Measurements from ENCODE around the gene ZPR1.

The ZPR1 gene

DNA sequence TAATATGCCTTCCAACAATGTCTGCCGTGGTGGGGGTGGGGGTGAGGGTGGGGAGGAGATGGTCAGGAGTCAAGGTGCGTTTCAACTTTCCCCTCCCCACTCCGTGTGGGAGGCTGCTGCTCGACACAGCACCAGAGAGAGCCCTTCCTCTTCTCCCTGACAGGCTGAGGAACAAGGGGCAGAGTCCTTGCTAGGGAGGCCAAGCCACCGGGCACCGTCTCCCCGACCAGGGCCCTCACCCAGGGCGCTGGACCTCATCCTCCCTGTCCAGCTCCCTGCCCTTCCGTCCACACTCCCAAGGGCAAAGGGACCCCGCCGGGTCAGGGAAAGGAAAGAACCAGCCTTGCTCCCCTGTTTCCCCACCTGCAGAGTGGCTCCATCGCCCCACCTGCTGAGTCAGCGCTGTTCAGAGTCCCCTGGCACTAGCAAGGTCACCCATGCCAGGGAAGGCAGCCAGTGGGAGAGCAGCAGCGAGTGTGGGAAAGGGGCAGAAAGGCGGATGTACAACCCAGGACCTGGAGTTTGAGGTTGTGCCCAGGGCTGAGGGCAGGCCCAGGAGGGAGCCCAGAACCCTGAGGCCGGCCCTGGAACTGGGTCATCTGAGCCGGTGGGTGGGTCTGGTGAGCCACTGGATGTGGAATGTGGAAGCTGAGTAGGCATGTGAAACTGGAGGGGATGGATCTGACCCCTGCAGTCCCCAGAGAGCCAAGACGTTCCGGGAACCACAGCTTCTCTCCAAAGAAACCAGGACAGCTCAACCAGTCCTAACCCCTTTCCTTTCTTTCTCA lies 62.2 kb downstream of the ZPR1 start:
- TF ChIP-seq CEBPB (IDR thresholded peaks at IDR 0.05) (no peak), YY1 (IDR thresholded peaks at IDR 0.05; ENCODE audit: low read depth) (no peak), FOXM1 (IDR thresholded peaks at IDR 0.05; ENCODE audit: borderline replicate concordance, low read depth) (no peak), RAD21 (IDR thresholded peaks at IDR 0.05; ENCODE audit: low read depth) (no peak), EP300 (IDR thresholded peaks at IDR 0.05; ENCODE audit: borderline replicate concordance) (no peak), REST (IDR thresholded peaks at IDR 0.05; ENCODE audit: low read depth) (no peak), TEAD4 (IDR thresholded peaks at IDR 0.05) (no peak), EGR1 (IDR thresholded peaks at IDR 0.05) (no peak), TCF12 (IDR thresholded peaks at IDR 0.05; ENCODE audit: low read depth) (no peak), NFIC (IDR thresholded peaks at IDR 0.05) (no peak), USF1 (IDR thresholded peaks at IDR 0.05) (no peak), MAX (IDR thresholded peaks at IDR 0.05) (no peak), CREB1 (IDR thresholded peaks at IDR 0.05; ENCODE audit: low read depth) (no peak), TAF1 (IDR thresholded peaks at IDR 0.05; ENCODE audit: low read depth) (no peak)

- no peak for TF ChIP-seq ZBTB7A (IDR thresholded peaks at IDR 0.05; ENCODE audit: low read depth)
- no peak for TF ChIP-seq RAD21 (IDR thresholded peaks at IDR 0.05; ENCODE audit: low read depth)
- no peak for TF ChIP-seq REST (IDR thresholded peaks at IDR 0.05; ENCODE audit: low read depth)
- no peak for TF ChIP-seq NFIC (IDR thresholded peaks at IDR 0.05)
- no peak for TF ChIP-seq YY1 (IDR thresholded peaks at IDR 0.05; ENCODE audit: low read depth)
- no peak for TF ChIP-seq EP300 (IDR thresholded peaks at IDR 0.05; ENCODE audit: borderline replicate concordance)
- no peak for TF ChIP-seq TAF1 (IDR thresholded peaks at IDR 0.05; ENCODE audit: low read depth)
- TF ChIP-seq TEAD4 (IDR thresholded peaks at IDR 0.05), result no peak
- TF ChIP-seq FOXM1 (IDR thresholded peaks at IDR 0.05; ENCODE audit: borderline replicate concordance, low read depth), result no peak
- TF ChIP-seq MAX (IDR thresholded peaks at IDR 0.05), result no peak
- no peak for TF ChIP-seq EGR1 (IDR thresholded peaks at IDR 0.05)
- no peak for TF ChIP-seq TCF12 (IDR thresholded peaks at IDR 0.05; ENCODE audit: low read depth)
- no peak for TF ChIP-seq CEBPB (IDR thresholded peaks at IDR 0.05)
- no peak for TF ChIP-seq USF1 (IDR thresholded peaks at IDR 0.05)
- no peak for TF ChIP-seq CREB1 (IDR thresholded peaks at IDR 0.05; ENCODE audit: low read depth)
Observed at GRCh38 chr11:116724813-116725212, 63.0 kb downstream of the ZPR1 start.

Measured in Ishikawa (cell line).